ENCODE measurements around the gene IFT25. TPM values are rescaled to one million over a fixed set of nuclear protein-coding genes. Genes with fewer than 3 reads are reported as not detected.

IFT25 gene
- total RNA-seq, 2 donors from 2014 or later: 59.6 to 68.3 TPM

GRCh38 chr1:53902235-53903138 is 43.0 kb downstream of the IFT25 start:
- H3K36me3 Mint-ChIP-seq (ENCODE audit: insufficient read depth in 2 of 2): no peaks in the 10 kb centered on the region
- ATAC-seq (replicated peaks in 1 of 2) (no peak), DNase-seq (no peak)
- no peak overlapping the region for H3K27ac Mint-ChIP-seq
- H3K4me3 Mint-ChIP-seq: no peak overlapping the region
- peaks cover 11% of the 10 kb centered on the region for H3K4me1 Mint-ChIP-seq (ENCODE audit: low read depth)
- H3K27me3 Mint-ChIP-seq (ENCODE audit: low read depth): no peaks in the 10 kb centered on the region
- H3K9me3 Mint-ChIP-seq: no peaks in the 10 kb centered on the region

DNA sequence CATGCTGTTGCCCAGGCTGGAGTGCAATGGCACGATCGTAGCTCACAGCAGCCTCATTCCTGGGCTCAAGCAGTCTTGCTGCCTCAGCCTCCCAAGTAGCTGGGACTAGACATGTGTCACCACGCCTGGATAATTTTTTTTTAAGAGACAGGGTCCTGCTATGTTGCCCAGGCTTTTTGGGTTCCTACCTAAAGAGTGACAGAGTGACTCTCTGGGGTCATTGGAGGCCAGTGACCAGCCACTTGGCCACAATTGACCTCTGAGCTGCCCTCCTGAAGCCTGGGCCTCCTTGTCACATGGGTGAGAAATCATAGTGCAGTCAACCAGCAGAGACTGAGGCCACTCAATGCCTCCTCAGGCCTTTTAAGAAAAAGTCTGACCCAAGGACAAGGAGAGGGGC is 45.8 kb downstream of the IFT25 start:
- peaks cover 11% of the 10 kb centered on the region for H3K4me1 Mint-ChIP-seq (ENCODE audit: low read depth)
- no peaks in the 10 kb centered on the region for H3K36me3 Mint-ChIP-seq (ENCODE audit: insufficient read depth in 2 of 2)
- H3K27ac Mint-ChIP-seq: no peak overlapping the region
- no peaks in the 10 kb centered on the region for H3K9me3 Mint-ChIP-seq
- ATAC-seq (replicated peaks in 1 of 2) (no peak), DNase-seq (no peak)
- H3K4me3 Mint-ChIP-seq: no peak overlapping the region
- peaks cover 9% of the 10 kb centered on the region for H3K27me3 Mint-ChIP-seq (ENCODE audit: low read depth)

GRCh38 chr1:53899206-53899628 is 46.3 kb downstream of the IFT25 start:
- Mint-ChIP-seq H3K27me3 (ENCODE audit: low read depth) (peaks cover 12% of the 10 kb centered on the region), H3K27ac (no peak overlapping the region), H3K9me3 (no peaks in the 10 kb centered on the region), H3K36me3 (ENCODE audit: insufficient read depth in 2 of 2) (no peaks in the 10 kb centered on the region), H3K4me1 (ENCODE audit: low read depth) (peaks cover 12% of the 10 kb centered on the region), H3K4me3 (no peak overlapping the region)
- ATAC-seq (replicated peaks in 1 of 2): no peak
- no peak for DNase-seq

DNA sequence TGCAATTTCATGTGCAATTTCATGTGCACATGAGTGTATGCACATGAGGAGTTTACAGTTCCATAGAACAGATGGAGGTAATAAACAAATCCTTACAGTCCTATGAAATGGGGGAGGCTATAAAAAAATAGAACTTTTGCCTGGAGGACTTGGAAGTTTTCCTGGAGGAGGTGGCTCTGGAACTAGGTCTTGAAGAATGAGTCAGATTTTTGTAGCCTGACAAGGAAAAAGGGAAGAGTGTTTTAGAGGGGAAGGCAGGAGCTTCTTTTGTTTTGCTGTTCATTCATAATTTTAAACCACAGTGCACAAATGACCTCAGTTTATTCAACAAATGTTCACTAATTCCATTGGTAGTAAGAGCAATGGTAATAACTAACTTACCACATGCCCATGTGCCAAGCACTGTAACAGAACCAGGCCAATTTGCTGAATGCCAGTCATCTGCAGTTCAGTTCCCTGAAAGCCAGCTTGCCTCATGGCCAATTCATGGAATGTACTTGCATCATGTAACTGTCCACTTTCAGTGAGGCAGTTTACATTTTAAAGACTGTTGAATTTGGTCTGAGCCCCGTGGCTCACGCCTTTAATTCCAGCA is 48.8 kb downstream of the IFT25 start:
- ATAC-seq (replicated peaks in 1 of 2): no peak
- no peak for DNase-seq
- no peaks in the 10 kb centered on the region for H3K9me3 Mint-ChIP-seq
- no peak overlapping the region for H3K27ac Mint-ChIP-seq
- H3K27me3 Mint-ChIP-seq (ENCODE audit: low read depth): peaks cover 12% of the 10 kb centered on the region
- H3K4me3 Mint-ChIP-seq: no peak overlapping the region
- H3K36me3 Mint-ChIP-seq (ENCODE audit: insufficient read depth in 2 of 2): no peaks in the 10 kb centered on the region
- H3K4me1 Mint-ChIP-seq (ENCODE audit: low read depth): peaks cover 34% of the 10 kb centered on the region

GRCh38 chr1:53895421-53895820 is 50.1 kb downstream of the IFT25 start:
- Mint-ChIP-seq H3K4me1 (ENCODE audit: low read depth) (peaks cover 36% of the 10 kb centered on the region), H3K9me3 (no peaks in the 10 kb centered on the region), H3K27me3 (ENCODE audit: low read depth) (peaks cover 12% of the 10 kb centered on the region), H3K4me3 (no peak overlapping the region), H3K27ac (no peak overlapping the region), H3K36me3 (ENCODE audit: insufficient read depth in 2 of 2) (no peaks in the 10 kb centered on the region)
- DNase-seq (no peak), ATAC-seq (replicated peaks in 1 of 2) (no peak)

DNA sequence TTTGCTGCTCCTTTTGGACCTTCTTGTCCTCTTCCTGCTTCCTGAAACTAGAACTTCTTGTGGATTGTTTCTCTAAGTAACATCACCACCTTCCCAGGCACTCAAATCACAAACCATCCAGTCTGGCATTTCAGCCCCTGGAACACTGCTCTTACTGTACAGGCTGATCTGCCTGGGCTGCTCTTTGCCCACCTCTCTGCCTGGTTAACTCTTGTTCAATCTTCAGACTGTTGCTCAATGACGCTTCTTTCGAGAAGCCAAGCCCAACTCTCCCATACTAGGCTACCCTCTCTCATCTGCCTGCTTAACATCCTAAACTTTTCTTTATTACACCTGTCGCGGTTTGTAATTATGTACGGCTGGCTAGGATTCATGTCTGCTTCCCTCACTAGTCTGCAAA is 50.9 kb downstream of the IFT25 start:
- Mint-ChIP-seq H3K9me3 (no peaks in the 10 kb centered on the region), H3K36me3 (ENCODE audit: insufficient read depth in 2 of 2) (no peaks in the 10 kb centered on the region), H3K27me3 (ENCODE audit: low read depth) (peaks cover 12% of the 10 kb centered on the region), H3K4me1 (ENCODE audit: low read depth) (peaks cover 42% of the 10 kb centered on the region), H3K4me3 (no peak overlapping the region), H3K27ac (no peak overlapping the region)
- no peak for ATAC-seq (replicated peaks in 1 of 2)
- DNase-seq: no peak

GRCh38 chr1:53893999-53894636 is 51.4 kb downstream of the IFT25 start, which contains the start of gene DIO1:
Gene DIO1 (plus strand): TSS chr1:53894187. CDS start chr1:53894211, 24 bp downstream.
- Mint-ChIP-seq H3K9me3 (no peaks in the 10 kb centered on the region), H3K27ac (no peak within 1 kb of the TSS), H3K4me1 (ENCODE audit: low read depth) (peaks cover 45% of the 10 kb centered on the region), H3K27me3 (ENCODE audit: low read depth) (peaks cover 12% of the 10 kb centered on the region), H3K36me3 (ENCODE audit: insufficient read depth in 2 of 2) (peaks cover under 1% of the 10 kb centered on the region in 2 donors), H3K4me3 (no peak within 1 kb of the TSS)
- DNase-seq: peak; percentile 8 to 38
- ATAC-seq (replicated peaks in 1 of 2): no peak

DNA sequence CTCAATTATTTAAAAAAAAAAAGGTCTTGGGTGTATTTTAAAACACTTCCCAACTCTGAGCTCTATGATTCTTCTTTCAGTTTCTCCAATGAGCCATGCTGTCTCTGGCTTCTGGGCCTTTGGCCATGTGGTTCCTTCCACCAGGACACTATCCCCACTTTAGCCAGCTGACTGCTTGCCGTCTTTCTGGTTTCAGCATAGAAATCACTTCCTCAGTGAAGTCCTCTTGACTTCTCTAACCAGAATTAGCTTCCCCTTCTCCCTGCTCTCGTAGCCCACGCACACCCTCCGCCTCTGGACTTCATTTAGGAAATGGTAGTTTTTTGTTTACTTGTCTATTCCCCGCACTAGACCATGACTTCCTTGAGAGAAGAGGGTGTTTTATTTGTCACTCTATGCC is 52.6 kb downstream of the IFT25 start:
- no peak for ATAC-seq (replicated peaks in 1 of 2)
- Mint-ChIP-seq H3K4me1 (ENCODE audit: low read depth) (peaks cover 54% of the 10 kb centered on the region), H3K9me3 (no peaks in the 10 kb centered on the region), H3K27ac (no peak overlapping the region), H3K36me3 (ENCODE audit: insufficient read depth in 2 of 2) (peaks cover 2 to 5% of the 10 kb centered on the region in 2 donors), H3K27me3 (ENCODE audit: low read depth) (peaks cover 12% of the 10 kb centered on the region), H3K4me3 (no peak overlapping the region)
- DNase-seq: no peak

DNA sequence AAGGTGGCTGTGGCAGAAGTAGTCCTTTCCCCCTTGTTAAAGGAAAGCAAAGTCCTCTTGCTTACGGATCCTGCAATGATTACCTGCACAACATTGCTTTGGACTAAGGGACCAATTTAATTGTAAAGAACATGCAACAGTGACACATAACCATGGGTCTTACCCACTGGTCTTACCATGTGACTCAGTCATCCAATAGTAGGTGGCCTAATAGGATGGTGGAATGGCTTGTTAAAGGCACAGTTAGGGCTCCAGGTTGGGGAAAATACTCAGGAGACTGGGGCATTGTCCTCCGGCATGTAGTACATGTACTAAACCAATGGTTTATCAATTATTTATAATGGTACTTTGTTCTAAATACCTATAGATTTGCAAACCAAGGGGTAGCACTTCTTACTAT is 53.8 kb downstream of the IFT25 start:
- Mint-ChIP-seq H3K27ac (no peak overlapping the region), H3K9me3 (no peaks in the 10 kb centered on the region), H3K36me3 (ENCODE audit: insufficient read depth in 2 of 2) (peaks cover 2 to 7% of the 10 kb centered on the region in 2 donors), H3K27me3 (ENCODE audit: low read depth) (peaks cover 12% of the 10 kb centered on the region), H3K4me1 (ENCODE audit: low read depth) (peaks cover 54% of the 10 kb centered on the region), H3K4me3 (no peak overlapping the region)
- DNase-seq: no peak
- no peak for ATAC-seq (replicated peaks in 1 of 2)

- no peak overlapping the region for H3K27ac Mint-ChIP-seq
- peaks cover 2 to 7% of the 10 kb centered on the region in 2 donors for H3K36me3 Mint-ChIP-seq (ENCODE audit: insufficient read depth in 2 of 2)
- ATAC-seq (replicated peaks in 1 of 2): no peak
- peaks cover 12% of the 10 kb centered on the region for H3K27me3 Mint-ChIP-seq (ENCODE audit: low read depth)
- no peak for DNase-seq
- H3K4me3 Mint-ChIP-seq: peak overlapping the region; percentile 90 to 98
- H3K4me1 Mint-ChIP-seq (ENCODE audit: low read depth): peaks cover 54% of the 10 kb centered on the region
- no peaks in the 10 kb centered on the region for H3K9me3 Mint-ChIP-seq
These were observed 54.5 kb downstream of the IFT25 start for GRCh38 chr1:53891018-53891417.

DNA sequence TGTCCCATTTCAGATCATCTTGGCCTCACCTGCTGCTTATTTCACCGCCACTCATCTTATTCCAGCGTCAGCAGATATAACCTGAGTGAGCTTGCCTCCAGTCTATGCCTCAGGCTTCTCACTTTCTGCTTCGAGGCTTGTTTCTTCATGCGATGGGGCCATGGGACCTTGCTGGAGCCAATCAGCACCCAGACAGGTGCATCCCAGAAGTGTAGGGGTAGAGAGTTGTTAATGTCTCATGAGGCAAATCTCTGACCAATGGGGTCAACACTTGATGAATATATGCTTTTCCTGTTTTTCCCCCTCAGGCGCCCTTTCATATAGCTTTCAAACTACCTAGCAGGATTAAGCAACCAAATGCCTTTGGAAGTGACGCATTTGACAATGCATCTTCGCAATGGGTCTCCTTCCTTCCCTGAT is 55.0 kb downstream of the IFT25 start:
- peaks cover 2 to 7% of the 10 kb centered on the region in 2 donors for H3K36me3 Mint-ChIP-seq (ENCODE audit: insufficient read depth in 2 of 2)
- H3K27ac Mint-ChIP-seq: peak overlapping the region; percentile 99
- peaks cover 54% of the 10 kb centered on the region for H3K4me1 Mint-ChIP-seq (ENCODE audit: low read depth)
- H3K4me3 Mint-ChIP-seq: peak overlapping the region; percentile 90 to 98
- DNase-seq (peak; percentile 8 to 9), ATAC-seq (replicated peaks in 1 of 2) (no peak)
- H3K27me3 Mint-ChIP-seq (ENCODE audit: low read depth): peaks cover 9% of the 10 kb centered on the region
- H3K9me3 Mint-ChIP-seq: no peaks in the 10 kb centered on the region

- Mint-ChIP-seq H3K9me3 (no peaks in the 10 kb centered on the region), H3K4me3 (peak within 1 kb of the TSS; percentile 90 to 98), H3K4me1 (ENCODE audit: low read depth) (peaks cover 61% of the 10 kb centered on the region), H3K27me3 (ENCODE audit: low read depth) (peaks cover 2% of the 10 kb centered on the region), H3K27ac (peak within 1 kb of the TSS; percentile 99), H3K36me3 (ENCODE audit: insufficient read depth in 2 of 2) (peaks cover 2 to 7% of the 10 kb centered on the region in 2 donors)
- ATAC-seq (replicated peaks in 1 of 2): peak; percentile 87 to 94
- peak; percentile 90 to 91 for DNase-seq
These were observed 55.9 kb downstream of the IFT25 start, which contains the start of gene YIPF1 for GRCh38 chr1:53889304-53890298. Gene YIPF1 (minus strand): TSS chr1:53889797. CDS start chr1:53888937, 860 bp downstream.
